MV-4-11 (cell line): Measurements from ENCODE around the gene ITGAE.
A peak's percentile ranks its signal among the peaks of the same experiment; 100 is the strongest.

Experiments used
- DNase-seq: peaks from one replicate; lab custom pipeline; 2025; lab: John Stamatoyannopoulos, UW

ITGAE gene

GRCh38 chr17:3817851-3818605, 17.0 kb upstream of the ITGAE start:
- no peak for DNase-seq

GRCh38 chr17:3815925-3816324, 14.9 kb upstream of the ITGAE start:
- DNase-seq, result no peak

GRCh38 chr17:3815122-3815521, 14.1 kb upstream of the ITGAE start:
- no peak for DNase-seq

GRCh38 chr17:3814361-3814760, 13.4 kb upstream of the ITGAE start:
- DNase-seq, result no peak

GRCh38 chr17:3813171-3813570, 12.2 kb upstream of the ITGAE start:
- no peak for DNase-seq

- DNase-seq, result no peak
Measured at GRCh38 chr17:3812771-3813170, 11.8 kb upstream of the ITGAE start.

GRCh38 chr17:3812284-3812683, 11.3 kb upstream of the ITGAE start:
- DNase-seq, result no peak

GRCh38 chr17:3810019-3810418, 9.0 kb upstream of the ITGAE start:
- no peak for DNase-seq

GRCh38 chr17:3809135-3809534, 8.1 kb upstream of the ITGAE start:
- no peak for DNase-seq

- no peak for DNase-seq
Measured at GRCh38 chr17:3808701-3809100, 7.7 kb upstream of the ITGAE start.

GRCh38 chr17:3805581-3805980, 4.6 kb upstream of the ITGAE start:
- no peak for DNase-seq

GRCh38 chr17:3804503-3804931, 3.5 kb upstream of the ITGAE start:
- DNase-seq, result no peak

GRCh38 chr17:3803308-3803640, 2.3 kb upstream of the ITGAE start:
- peak; percentile 84 for DNase-seq

- DNase-seq, result peak; percentile 84
Measured at GRCh38 chr17:3802461-3803307, 1.7 kb upstream of the ITGAE start.

- no peak for DNase-seq
Measured at GRCh38 chr17:3801792-3802191, 804 bp upstream of the ITGAE start.

- no peak for DNase-seq
Measured at GRCh38 chr17:3801347-3801746, 359 bp upstream of the ITGAE start.

GRCh38 chr17:3799181-3799945, 1.6 kb downstream of the ITGAE start:
- peak; percentile 85 for DNase-seq

GRCh38 chr17:3798273-3799180, 2.5 kb downstream of the ITGAE start:
- peak; percentile 73 for DNase-seq

GRCh38 chr17:3796822-3797170, 4.2 kb downstream of the ITGAE start:
- no peak for DNase-seq

- peak; percentile 52 for DNase-seq
Measured at GRCh38 chr17:3796110-3796821, 4.7 kb downstream of the ITGAE start.
